Adrenal gland (tissue), 12 donors: ENCODE results near the gene FOXK2. TPM values are rescaled to one million over a fixed set of nuclear protein-coding genes. Genes with fewer than 3 reads are reported as not detected.

Experiments used
- DNase-seq, 7 donors: peaks; one replicate each; pipeline ENCODE4 v3.0.0-alpha.2; 2019 to 2020
- H3K27ac ChIP-seq, 5 donors: fragments of 200-600 bp; sonication (generic) in 4 of 5; 1 replicate in 3 of 5; 2 replicates in 2 of 5; pipeline versions ENCODE4 v1.5.1 to v1.8.0; 2016 to 2020; ENCODE audit warnings: mild to moderate bottlenecking in 1 of 5
- H3K27me3 ChIP-seq: fragments of 200-600 bp; 2 replicates; pipeline ENCODE4 v1.8.0; 2021
- H3K36me3 ChIP-seq, 2 donors: fragments of 200-600 bp; replicated peaks in 1 of 2; 1 replicate in 1 of 2; 2 replicates in 1 of 2; pipeline versions ENCODE4 v1.5.1 to v1.8.0; 2018 to 2022
- H3K4me1 ChIP-seq, 2 donors: fragments of 200-600 bp; replicated peaks in 1 of 2; 1 replicate in 1 of 2; 2 replicates in 1 of 2; pipeline versions ENCODE4 v1.5.1 to v1.8.0; 2018 to 2021
- H3K4me3 ChIP-seq, 4 donors: fragments of 200-600 bp; sonication (generic) in 3 of 4; one replicate each; pipeline ENCODE4 v1.5.1; 2016 to 2018
- H3K9me3 ChIP-seq, 3 donors: fragments of 200-600 bp; sonication (generic) in 1 of 3; replicated peaks in 1 of 3; 1 replicate in 2 of 3; 2 replicates in 1 of 3; pipeline versions ENCODE4 v1.5.1 to v1.8.0; 2016 to 2021
- POLR2A ChIP-seq, 2 donors: fragments of 450-650 bp; IDR thresholded peaks; one replicate each; pipeline ENCODE4 v1.6.1; 2017; ENCODE audit warnings: antibody characterized with exemption in 2 of 2, mild to moderate bottlenecking in 2 of 2, moderate library complexity in 1 of 2
- WGBS, 4 donors: extraction: QIAGEN DNeasy Blood & Tissue Kit in 2 of 4; methylation state at CpG; one replicate each; pipeline versions ENCODE4 v1.1.5 to v1.1.7; 2013 to 2017; 5-methylcytosine and 5-hydroxymethylcytosine counted together
- intact Hi-C, 2 donors: fragments of 100-400 bp; cut with DNase I; formaldehyde crosslinking; loops; one replicate each; pipeline versions ENCODE4 v1.14.1 to v1.15.0; 2022 to 2023
- polyA plus RNA-seq, 3 donors: library from polyadenylated mRNA; stranded (reverse); fragments of 200-250 nt in 2 of 3; fragments of 350-450 nt in 1 of 3; fragmentation: Illumina TruSeq in 1 of 3; extraction: RNeasy Lipid Tissue Mini Kit (QIAGEN cat#74804) in 1 of 3; gene quantifications; one replicate each; pipeline ENCODE4 v1.2.3, GENCODE V29; 2013 to 2014
- total RNA-seq, 9 donors: library from RNA; depleted of rRNA in 4 of 9; stranded (reverse); fragments of >200 nt in 4 of 9; fragments of 120-200 nt in 1 of 9; fragmentation: NEBNext Ultra II Directional in 1 of 9; extraction: Animal tissue kit (Norgen Biotek cat#: 25700) in 1 of 9; gene quantifications; one replicate each; pipeline versions ENCODE4 v1.1.0 to v1.2.4, GENCODE V29; 2013 to 2023
- TF ChIP-seq, protein P1 (sequence below), 6 experiments: fragments of 450-650 bp in 4 of 6; fragments of 200-600 bp in 2 of 6; sonication (generic) in 1 of 6; IDR thresholded peaks; 1 replicate in 5 of 6; 2 replicates in 1 of 6; pipeline versions ENCODE4 v1.5.1 to v1.8.0; 2016 to 2021; ENCODE audit warnings: antibody characterized with exemption in 6 of 6, mild to moderate bottlenecking in 2 of 6, moderate library complexity in 1 of 6
- donor health status: healthy with polysubstance abuse.
- donor health status: Bipolar disorder and iron deficiency.
- donor health status: DM: yes; HTN: yes; CAD: no.
- donor health status: DM: no; HTN: no; CAD: no.
- donor health status: DM: no; HTN: no; CAD: no.
- donor health status: DM: yes; HTN: yes; CAD: no.

FOXK2 gene
- total and polyA plus RNA-seq, 12 donors: 30.5 to 138 (median 45.5) TPM

DNA sequence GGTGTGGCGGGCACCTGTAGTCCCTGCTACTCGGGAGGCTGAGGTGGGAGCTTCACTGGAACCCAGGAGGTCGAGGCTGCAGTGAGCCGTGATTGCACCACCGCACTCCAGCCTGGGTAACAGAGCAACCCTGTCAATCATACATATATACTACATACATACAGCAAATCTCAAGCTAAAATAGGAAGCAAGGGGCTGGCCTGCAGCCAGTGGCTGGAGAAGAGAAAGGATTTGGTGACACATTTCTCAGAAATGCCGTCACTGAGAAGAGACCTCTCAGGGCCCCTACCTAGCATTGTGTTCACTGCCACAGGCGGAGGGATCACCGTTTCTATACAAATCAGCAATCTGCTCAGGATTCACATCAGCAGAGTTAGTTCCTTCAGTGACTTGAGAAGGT is 44.1 kb upstream of the FOXK2 start:
- Histone ChIP-seq H3K36me3 (peaks cover 0 to 79% of the 10 kb centered on the region in 2 donors), H3K9me3 (no peaks in the 10 kb centered on the region), H3K27me3 (no peaks in the 10 kb centered on the region), H3K27ac (no peak overlapping the region), H3K4me1 (no peaks in the 10 kb centered on the region), H3K4me3 (no peak overlapping the region)
- intact Hi-C loops: no loop called here
- no peak for TF ChIP-seq POLR2A (IDR thresholded peaks at IDR 0.05)
- TF ChIP-seq, protein P1, sequence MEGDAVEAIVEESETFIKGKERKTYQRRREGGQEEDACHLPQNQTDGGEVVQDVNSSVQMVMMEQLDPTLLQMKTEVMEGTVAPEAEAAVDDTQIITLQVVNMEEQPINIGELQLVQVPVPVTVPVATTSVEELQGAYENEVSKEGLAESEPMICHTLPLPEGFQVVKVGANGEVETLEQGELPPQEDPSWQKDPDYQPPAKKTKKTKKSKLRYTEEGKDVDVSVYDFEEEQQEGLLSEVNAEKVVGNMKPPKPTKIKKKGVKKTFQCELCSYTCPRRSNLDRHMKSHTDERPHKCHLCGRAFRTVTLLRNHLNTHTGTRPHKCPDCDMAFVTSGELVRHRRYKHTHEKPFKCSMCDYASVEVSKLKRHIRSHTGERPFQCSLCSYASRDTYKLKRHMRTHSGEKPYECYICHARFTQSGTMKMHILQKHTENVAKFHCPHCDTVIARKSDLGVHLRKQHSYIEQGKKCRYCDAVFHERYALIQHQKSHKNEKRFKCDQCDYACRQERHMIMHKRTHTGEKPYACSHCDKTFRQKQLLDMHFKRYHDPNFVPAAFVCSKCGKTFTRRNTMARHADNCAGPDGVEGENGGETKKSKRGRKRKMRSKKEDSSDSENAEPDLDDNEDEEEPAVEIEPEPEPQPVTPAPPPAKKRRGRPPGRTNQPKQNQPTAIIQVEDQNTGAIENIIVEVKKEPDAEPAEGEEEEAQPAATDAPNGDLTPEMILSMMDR (IDR thresholded peaks at IDR 0.05): no peak
- no peak for DNase-seq
- WGBS, 4 donors: 88 to 97% (median 92%) methylated on average over 5 to 8 of the region's 8 CpGs

DNA sequence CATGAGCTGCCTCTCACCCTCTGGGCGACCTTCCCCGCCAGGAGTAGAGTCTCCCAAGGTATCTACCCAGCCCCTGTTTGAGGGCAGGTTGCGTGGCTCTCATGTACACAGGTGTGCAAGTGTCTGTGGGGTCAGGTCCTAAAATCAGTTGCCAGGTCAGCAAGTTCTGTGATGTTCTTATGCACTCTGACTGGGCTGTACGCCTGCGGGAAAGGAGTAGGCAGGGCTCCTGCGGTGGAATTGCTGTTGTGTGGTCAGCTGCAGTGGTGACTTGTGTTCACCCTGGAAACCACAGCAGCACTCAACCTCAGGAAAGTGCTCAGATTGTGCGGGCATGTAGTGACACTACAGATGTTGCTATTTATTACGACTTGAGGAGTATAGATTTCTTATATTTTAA is 41.6 kb upstream of the FOXK2 start:
- DNase-seq: no peak
- 93 to 97% (median 95%) methylated on average over 6 to 8 of the region's 8 CpGs for WGBS, 4 donors
- TF ChIP-seq POLR2A (IDR thresholded peaks at IDR 0.05): no peak
- TF ChIP-seq, protein P1 (IDR thresholded peaks at IDR 0.05): no peak
- intact Hi-C loops: no loop called here
- H3K27ac ChIP-seq: no peak overlapping the region
- no peaks in the 10 kb centered on the region for H3K4me1 ChIP-seq
- no peaks in the 10 kb centered on the region for H3K27me3 ChIP-seq
- H3K9me3 ChIP-seq: no peaks in the 10 kb centered on the region
- H3K4me3 ChIP-seq: no peak overlapping the region
- peaks cover 0 to 83% of the 10 kb centered on the region in 2 donors for H3K36me3 ChIP-seq

DNA sequence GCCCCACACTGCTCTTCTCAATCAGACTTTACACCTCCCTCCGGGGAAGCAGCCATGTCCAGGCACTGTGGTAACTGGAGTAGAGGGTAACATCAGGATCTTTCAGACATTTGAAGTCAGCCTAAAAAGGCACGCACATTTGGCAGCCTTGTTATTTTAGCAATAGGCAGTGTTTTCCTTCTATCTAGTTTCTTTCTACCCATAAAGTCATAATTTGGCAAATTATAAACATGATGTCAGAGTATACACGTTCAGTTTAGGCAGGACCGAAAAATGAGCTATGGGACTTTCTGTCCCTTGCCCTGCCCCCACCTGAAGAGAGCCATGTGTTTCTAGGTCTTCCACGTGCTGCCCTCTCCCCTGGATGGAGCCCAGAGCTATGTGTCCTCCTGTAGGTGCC is 39.9 kb upstream of the FOXK2 start:
- intact Hi-C loops: no loop called here
- WGBS, 4 donors: 79 to 95% (median 91%) methylated on average over 5 of the region's 5 CpGs

DNA sequence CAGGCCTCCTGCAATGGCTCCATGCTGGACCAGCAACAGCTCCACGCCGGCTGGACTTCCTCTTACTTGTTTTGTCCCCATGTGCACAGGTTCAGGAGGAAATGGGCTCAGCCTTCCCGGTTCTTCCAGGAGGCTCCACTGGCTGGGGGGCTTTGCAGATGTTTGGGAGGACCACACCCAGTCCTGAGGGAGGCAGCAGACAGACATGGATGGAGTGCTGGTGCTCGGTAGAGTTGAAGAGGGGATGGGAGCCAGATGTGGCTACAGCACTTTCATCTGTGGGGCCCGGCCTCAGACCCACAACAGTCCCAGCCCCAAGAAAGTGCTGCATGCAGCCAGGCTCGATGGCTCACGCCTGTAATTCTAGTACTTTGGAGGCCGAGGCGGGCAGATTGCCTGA is 39.2 kb upstream of the FOXK2 start:
- no peak for TF ChIP-seq POLR2A (IDR thresholded peaks at IDR 0.05)
- TF ChIP-seq, protein P1 (IDR thresholded peaks at IDR 0.05): no peak
- peaks cover 0 to 84% of the 10 kb centered on the region in 2 donors for H3K36me3 ChIP-seq
- intact Hi-C loops: no loop called here
- no peak overlapping the region for H3K27ac ChIP-seq
- no peaks in the 10 kb centered on the region for H3K9me3 ChIP-seq
- WGBS, 4 donors: 89 to 95% (median 93%) methylated on average over 7 to 9 of the region's 9 CpGs
- H3K27me3 ChIP-seq: no peaks in the 10 kb centered on the region
- DNase-seq: no peak
- H3K4me1 ChIP-seq: no peaks in the 10 kb centered on the region
- no peak overlapping the region for H3K4me3 ChIP-seq

More for the DNA sequence above, 39.9 kb upstream of the FOXK2 start:
- H3K4me3 ChIP-seq: no peak overlapping the region
- no peaks in the 10 kb centered on the region for H3K9me3 ChIP-seq
- H3K27me3 ChIP-seq: no peaks in the 10 kb centered on the region
- no peak overlapping the region for H3K27ac ChIP-seq
- TF ChIP-seq, protein P1 (IDR thresholded peaks at IDR 0.05): no peak
- TF ChIP-seq POLR2A (IDR thresholded peaks at IDR 0.05): no peak
- no peaks in the 10 kb centered on the region for H3K4me1 ChIP-seq
- DNase-seq: no peak
- peaks cover 0 to 83% of the 10 kb centered on the region in 2 donors for H3K36me3 ChIP-seq
